K562 (cell line): ENCODE measurements around the gene PPP1R13L.

Experiments
- C11orf30 ChIP-seq: fragments of 450-650 bp; IDR thresholded peaks from 2 replicates; pipeline ENCODE4 v1.6.1; 2016; ENCODE audit warnings: low read depth, mild to moderate bottlenecking
- CEBPB ChIP-seq: fragments of 450-650 bp; IDR thresholded peaks from 2 replicates; pipeline ENCODE4 v1.6.1; 2016; ENCODE audit warnings: missing genetic modification characterization, missing compliant biosample characterization
- CTCF ChIP-seq, 3 experiments: IDR thresholded peaks in 2 of 3; conservative IDR thresholded peaks in 1 of 3; 2 replicates each; pipeline ENCODE4 v1.5.1; 2011 to 2012; ENCODE audit warnings: low read length in 3 of 3, mild to moderate bottlenecking in 3 of 3, control low read depth in 2 of 3, improper control_type of control experiment in 1 of 3, inconsistent platforms in 1 of 3, low read depth in 1 of 3, mixed read lengths in 1 of 3, moderate library complexity in 1 of 3; ENCODE audit not compliant: insufficient read depth in 2 of 3
- HNRNPUL1 ChIP-seq: fragments of 200-400 bp; formaldehyde crosslinking; IDR thresholded peaks from 2 replicates; pipeline ENCODE4 v1.6.1; 2017; ENCODE audit warnings: low read length
- JUN ChIP-seq, 2 experiments: sonication (generic) in 1 of 2; formaldehyde crosslinking in 1 of 2; IDR thresholded peaks; 2 replicates each; pipeline versions ENCODE4 v1.6.1 to v1.8.0; 2012 to 2022; ENCODE audit warnings: borderline replicate concordance in 2 of 2, mild to moderate bottlenecking in 2 of 2, improper control_type of control experiment in 1 of 2, low read depth in 1 of 2, low read length in 1 of 2, missing genetic modification reagents in 1 of 2
- ZBTB1 ChIP-seq: sonication (generic); formaldehyde crosslinking; IDR thresholded peaks from 2 replicates; pipeline ENCODE4 v1.8.1; 2023; ENCODE audit warnings: missing genetic modification reagents, low read depth, mild to moderate bottlenecking, borderline replicate concordance
- ZBTB33 ChIP-seq: sonication (generic); formaldehyde crosslinking; IDR thresholded peaks from 2 replicates; pipeline ENCODE4 v1.8.1; 2023; ENCODE audit warnings: mild to moderate bottlenecking, missing genetic modification reagents
- ZBTB43 ChIP-seq: sonication (generic); formaldehyde crosslinking; IDR thresholded peaks from 2 replicates; pipeline ENCODE4 v1.8.0; 2023; ENCODE audit warnings: mild to moderate bottlenecking, missing genetic modification reagents

- no peak for TF ChIP-seq JUN (IDR thresholded peaks at IDR 0.05; ENCODE audit: borderline replicate concordance, low read depth, low read length)
- no peak for TF ChIP-seq JUN (CRISPR knock-in tag; IDR thresholded peaks at IDR 0.05; ENCODE audit: borderline replicate concordance)
- TF ChIP-seq ZBTB1 (CRISPR knock-in tag), result no peak
- TF ChIP-seq CTCF (IDR thresholded peaks at IDR 0.05 in 2 of 3, conservative IDR thresholded peaks at IDR 0.05 in 1 of 3; ENCODE audit: insufficient read depth in 2 of 3, low read depth in 1 of 3, low read length in 3 of 3), result no peak
- no peak for TF ChIP-seq ZBTB33 (CRISPR knock-in tag)
- TF ChIP-seq HNRNPUL1, result no peak
- TF ChIP-seq ZBTB43, result no peak
- TF ChIP-seq CEBPB, result no peak
- no peak for TF ChIP-seq C11orf30
These were observed 43.5 kb upstream of the PPP1R13L start for GRCh38 chr19:45448425-45448756.
